ENCODE measurements around the gene ANKRD40CL.
A peak's percentile ranks its signal among the peaks of the same experiment; 100 is the strongest.
"Not testable (repeated sequence)": the region's sequence is repeated elsewhere in the genome, so short reads cannot be mapped to it uniquely, and the experiment has no call there.

The ANKRD40CL gene

GRCh38 chr17:50767446-50767845 is at the start of gene ANKRD40CL:
TSS of gene ANKRD40CL (minus strand) at chr17:50767518. CDS start at chr17:50766913, 605 bp downstream.
- no peak for DNase-seq

GRCh38 chr17:50816271-50816670 is 49.0 kb upstream of the ANKRD40CL start:
- DNase-seq, result no peak

- no peak for DNase-seq
Measured at GRCh38 chr17:50815400-50815799, 48.1 kb upstream of the ANKRD40CL start.

- no peak for DNase-seq
Measured at GRCh38 chr17:50813583-50813982, 46.3 kb upstream of the ANKRD40CL start.

- no peak for DNase-seq
Measured at GRCh38 chr17:50808888-50809287, 41.6 kb upstream of the ANKRD40CL start.

GRCh38 chr17:50808413-50808812 is 41.1 kb upstream of the ANKRD40CL start:
- DNase-seq, result no peak

- no peak for DNase-seq
Measured at GRCh38 chr17:50807675-50808074, 40.4 kb upstream of the ANKRD40CL start.

GRCh38 chr17:50807009-50807408 is 39.7 kb upstream of the ANKRD40CL start:
- DNase-seq, result no peak

GRCh38 chr17:50806141-50806643 is 38.9 kb upstream of the ANKRD40CL start:
- no peak for DNase-seq

GRCh38 chr17:50805486-50805885 is 38.2 kb upstream of the ANKRD40CL start:
- DNase-seq, result no peak

- DNase-seq, result not testable (repeated sequence)
Measured at GRCh38 chr17:50804749-50805475, 37.6 kb upstream of the ANKRD40CL start.

- DNase-seq, result no peak
Measured at GRCh38 chr17:50803676-50804075, 36.4 kb upstream of the ANKRD40CL start.

- no peak for DNase-seq
Measured at GRCh38 chr17:50802609-50803571, 35.6 kb upstream of the ANKRD40CL start.

GRCh38 chr17:50800196-50800700 is 32.9 kb upstream of the ANKRD40CL start:
- no peak for DNase-seq

- DNase-seq, result no peak
Measured at GRCh38 chr17:50799582-50799981, 32.3 kb upstream of the ANKRD40CL start.

GRCh38 chr17:50798424-50799288 is 31.3 kb upstream of the ANKRD40CL start:
- DNase-seq, result no peak

GRCh38 chr17:50797135-50797810 is 30.0 kb upstream of the ANKRD40CL start:
- no peak for DNase-seq

- DNase-seq, result no peak
Measured at GRCh38 chr17:50794361-50794760, 27.0 kb upstream of the ANKRD40CL start.

- no peak for DNase-seq
Measured at GRCh38 chr17:50793007-50793406, 25.7 kb upstream of the ANKRD40CL start.

GRCh38 chr17:50792132-50792531 is 24.8 kb upstream of the ANKRD40CL start:
- DNase-seq, result no peak

- DNase-seq, result peak in 1 of 2 donors; percentile 12
Measured at GRCh38 chr17:50790618-50791017, 23.3 kb upstream of the ANKRD40CL start.

GRCh38 chr17:50787106-50787505 is 19.8 kb upstream of the ANKRD40CL start:
- DNase-seq, result no peak
